ENCODE measurements around the gene FBXO31. TPM values are rescaled to one million over a fixed set of nuclear protein-coding genes. Genes with fewer than 3 reads are reported as not detected.

Gene FBXO31
- polyA plus RNA-seq, 1 donor from 2014 or later = 20.6 TPM

DNA sequence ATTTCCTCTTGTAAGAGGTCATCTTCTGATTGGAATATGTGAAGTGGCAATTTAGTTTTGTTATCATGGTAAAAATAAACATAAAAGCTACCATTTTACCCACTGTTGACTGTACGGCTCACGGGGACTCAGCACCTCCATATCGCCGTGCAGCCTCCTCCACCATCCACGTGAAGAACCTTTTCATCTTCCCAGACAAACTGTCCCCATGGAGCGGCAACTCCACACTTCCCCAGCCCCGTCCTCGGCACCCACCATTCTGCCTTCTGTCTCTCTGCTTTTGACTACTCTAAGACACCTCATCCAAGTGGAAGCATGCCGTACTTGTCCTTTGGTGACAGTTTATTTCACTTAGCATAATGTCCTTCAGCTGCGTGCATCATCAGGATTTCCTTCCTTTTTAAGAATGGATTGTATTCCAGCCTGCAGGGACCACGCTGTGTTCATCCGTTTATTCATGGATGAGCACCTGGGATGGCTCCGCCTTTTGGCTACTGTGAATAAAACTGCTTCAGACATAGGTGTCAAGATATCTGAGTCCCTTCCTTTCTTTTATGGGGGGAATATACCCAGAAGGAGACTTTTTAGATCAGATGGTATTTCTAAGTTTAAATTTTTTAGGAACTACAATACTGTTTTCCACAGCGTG, 14.3 kb downstream of the FBXO31 start:
- Histone ChIP-seq H3K9me2 (ENCODE audit: insufficient read depth, low read length) (no peaks in the 10 kb centered on the region), H3K79me2 (replicated peaks; ENCODE audit: insufficient read depth, low read length) (no peaks in the 10 kb centered on the region), H3F3A (ENCODE audit: insufficient read depth, low read length, poor library complexity, severe bottlenecking) (no peaks in the 10 kb centered on the region), H3K27ac (ENCODE audit: low read length) (no peak overlapping the region), H3K9ac (ENCODE audit: low read length) (no peak overlapping the region), H3K27me3 (ENCODE audit: insufficient read depth, low read depth, low read length) (no peaks in the 10 kb centered on the region), H3K4me3 (ENCODE audit: low read length) (no peak overlapping the region), H3K4me2 (ENCODE audit: low read length) (no peak overlapping the region), H4K20me1 (ENCODE audit: insufficient read depth) (no peaks in the 10 kb centered on the region), H2AFZ (ENCODE audit: low read depth, low read length) (no peak overlapping the region), H3K36me3 (ENCODE audit: insufficient read depth, low read length) (no peaks in the 10 kb centered on the region), H3K9me3 (ENCODE audit: low read length) (no peaks in the 10 kb centered on the region)
- no peak for TF ChIP-seq TAF1 (IDR thresholded peaks at IDR 0.05; ENCODE audit: low read depth)
- TF ChIP-seq POLR2AphosphoS5 (IDR thresholded peaks at IDR 0.05) = no peak
- TF ChIP-seq EZH2 (IDR thresholded peaks at IDR 0.05; ENCODE audit: borderline replicate concordance, insufficient read depth, low read length, poor library complexity, severe bottlenecking) = no peak
- TF ChIP-seq RAD21 (conservative IDR thresholded peaks at IDR 0.05) = no peak
- no peak for TF ChIP-seq MXI1 (conservative IDR thresholded peaks at IDR 0.05; ENCODE audit: poor library complexity, severe bottlenecking)
- TF ChIP-seq CTCF (IDR thresholded peaks at IDR 0.05; ENCODE audit: poor library complexity, severe bottlenecking) = no peak
- TF ChIP-seq SMC3 (conservative IDR thresholded peaks at IDR 0.05; ENCODE audit: poor library complexity) = no peak
- no peak for TF ChIP-seq REST (IDR thresholded peaks at IDR 0.05; ENCODE audit: borderline replicate concordance)
- TF ChIP-seq EP300 (conservative IDR thresholded peaks at IDR 0.05; ENCODE audit: poor library complexity, severe bottlenecking) = no peak

DNA sequence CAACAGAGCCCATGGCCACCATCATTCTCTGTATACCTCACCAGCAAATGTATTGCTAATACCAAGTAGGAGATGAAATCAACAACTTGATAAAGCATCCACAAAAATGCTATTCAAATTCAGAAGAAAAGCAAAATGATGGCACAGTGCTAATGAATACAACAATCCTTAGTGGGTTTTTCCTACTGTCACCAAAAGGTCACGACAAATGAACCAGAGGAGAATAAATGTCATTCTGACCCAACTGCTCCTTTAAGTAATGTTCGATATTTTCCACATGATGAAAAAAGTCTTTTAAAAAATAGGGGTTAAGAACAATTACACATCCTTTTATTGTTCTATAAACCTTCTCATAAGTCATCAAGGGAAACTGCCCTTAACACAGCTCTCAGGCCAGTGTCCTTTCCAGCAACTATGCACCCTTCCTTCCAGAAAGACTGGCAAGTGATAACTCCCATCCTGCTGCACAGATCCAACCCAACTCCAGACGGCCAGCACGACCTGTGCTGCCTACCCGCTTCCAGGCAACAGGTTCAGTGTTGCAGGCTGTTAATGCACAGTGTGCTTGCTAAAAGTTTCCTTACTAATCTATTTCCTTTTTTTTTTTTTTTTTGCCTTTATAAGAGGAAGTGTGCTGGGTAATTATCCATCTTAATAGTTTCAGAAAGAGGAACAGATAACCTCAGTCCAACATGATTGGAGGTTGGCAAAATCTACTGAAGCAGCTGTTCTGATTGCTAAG, 15.4 kb downstream of the FBXO31 start:
- Histone ChIP-seq H3K27me3 (ENCODE audit: insufficient read depth, low read depth, low read length) (no peaks in the 10 kb centered on the region), H2AFZ (ENCODE audit: low read depth, low read length) (no peak overlapping the region), H4K20me1 (ENCODE audit: insufficient read depth) (no peaks in the 10 kb centered on the region), H3K9me2 (ENCODE audit: insufficient read depth, low read length) (no peaks in the 10 kb centered on the region), H3K9me3 (ENCODE audit: low read length) (no peaks in the 10 kb centered on the region), H3K9ac (ENCODE audit: low read length) (no peak overlapping the region), H3K79me2 (replicated peaks; ENCODE audit: insufficient read depth, low read length) (no peaks in the 10 kb centered on the region), H3K4me2 (ENCODE audit: low read length) (no peak overlapping the region), H3F3A (ENCODE audit: insufficient read depth, low read length, poor library complexity, severe bottlenecking) (no peaks in the 10 kb centered on the region), H3K36me3 (ENCODE audit: insufficient read depth, low read length) (no peaks in the 10 kb centered on the region), H3K4me3 (ENCODE audit: low read length) (no peak overlapping the region), H3K27ac (ENCODE audit: low read length) (no peak overlapping the region)
- TF ChIP-seq POLR2AphosphoS5 (IDR thresholded peaks at IDR 0.05) = no peak
- no peak for TF ChIP-seq EP300 (conservative IDR thresholded peaks at IDR 0.05; ENCODE audit: poor library complexity, severe bottlenecking)
- no peak for TF ChIP-seq EZH2 (IDR thresholded peaks at IDR 0.05; ENCODE audit: borderline replicate concordance, insufficient read depth, low read length, poor library complexity, severe bottlenecking)
- no peak for TF ChIP-seq REST (IDR thresholded peaks at IDR 0.05; ENCODE audit: borderline replicate concordance)
- no peak for TF ChIP-seq SMC3 (conservative IDR thresholded peaks at IDR 0.05; ENCODE audit: poor library complexity)
- no peak for TF ChIP-seq CTCF (IDR thresholded peaks at IDR 0.05; ENCODE audit: poor library complexity, severe bottlenecking)
- no peak for TF ChIP-seq MXI1 (conservative IDR thresholded peaks at IDR 0.05; ENCODE audit: poor library complexity, severe bottlenecking)
- no peak for TF ChIP-seq TAF1 (IDR thresholded peaks at IDR 0.05; ENCODE audit: low read depth)
- no peak for TF ChIP-seq RAD21 (conservative IDR thresholded peaks at IDR 0.05)
